ENCODE measurements around the gene ZNF446. TPM values are rescaled to one million over a fixed set of nuclear protein-coding genes. Genes with fewer than 3 reads are reported as not detected.

ZNF446 gene
- total RNA-seq, 4 donors from 2014 or later, result 18.4 to 31.6 (median 26.2) TPM

DNA sequence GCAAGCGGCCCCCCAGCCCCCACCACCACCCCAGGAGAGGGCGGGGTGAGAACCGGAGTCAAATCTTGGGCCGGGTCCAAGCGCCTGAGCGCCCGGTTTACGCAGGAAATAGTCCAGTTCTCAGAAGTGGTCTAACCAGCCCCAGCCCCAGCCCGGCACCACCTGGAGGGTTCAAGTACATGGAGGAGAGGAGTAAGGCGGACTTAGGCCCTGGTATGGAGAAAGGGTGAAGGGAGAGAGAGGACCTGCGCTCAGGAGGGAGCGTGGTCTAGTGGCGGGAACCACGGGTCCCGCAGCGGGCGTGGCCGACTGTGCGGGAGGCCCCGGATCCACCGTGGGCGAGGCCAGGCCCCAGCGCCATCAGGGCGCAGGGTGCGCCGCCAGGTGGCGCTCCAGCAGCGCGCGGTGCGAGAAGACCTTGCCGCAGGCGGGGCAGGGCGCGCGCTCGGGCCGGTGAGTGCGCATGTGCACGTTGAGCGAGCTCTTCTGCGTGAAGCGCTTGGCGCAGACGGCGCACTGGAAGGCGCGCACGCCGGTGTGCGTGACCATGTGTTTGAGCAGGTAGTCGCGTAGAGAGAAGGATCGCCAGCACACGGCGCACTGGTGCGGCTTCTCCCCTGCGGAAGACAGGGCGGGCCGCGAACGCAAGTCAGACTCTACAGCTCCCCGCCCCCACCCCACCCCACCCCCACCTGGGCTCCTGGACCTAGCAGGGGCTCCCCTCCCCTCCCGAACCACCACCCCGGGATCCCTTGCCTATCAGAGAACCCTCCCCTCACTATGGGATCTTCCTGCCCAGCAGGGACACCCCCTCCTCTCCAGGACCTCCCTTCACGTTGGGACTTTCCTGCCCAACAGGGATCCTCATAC lies 37.8 kb downstream of the ZNF446 start:
- Histone ChIP-seq H3K4me3 (peak overlapping the region; percentile 17 to 50 (median 36)), H3K9me3 (no peaks in the 10 kb centered on the region), H3K36me3 (peaks cover 0 to 42% (median 12%) of the 10 kb centered on the region in 3 donors), H3K27me3 (no peaks in the 10 kb centered on the region), H3K27ac (peak overlapping the region; percentile 8 to 74 (median 68)), H3K4me1 (peaks cover 3 to 56% (median 18%) of the 10 kb centered on the region in 4 donors)
- TF ChIP-seq POLR2A (IDR thresholded peaks at IDR 0.05) (no peak), EP300 (IDR thresholded peaks at IDR 0.05) (no peak)
- TF ChIP-seq, protein P1, sequence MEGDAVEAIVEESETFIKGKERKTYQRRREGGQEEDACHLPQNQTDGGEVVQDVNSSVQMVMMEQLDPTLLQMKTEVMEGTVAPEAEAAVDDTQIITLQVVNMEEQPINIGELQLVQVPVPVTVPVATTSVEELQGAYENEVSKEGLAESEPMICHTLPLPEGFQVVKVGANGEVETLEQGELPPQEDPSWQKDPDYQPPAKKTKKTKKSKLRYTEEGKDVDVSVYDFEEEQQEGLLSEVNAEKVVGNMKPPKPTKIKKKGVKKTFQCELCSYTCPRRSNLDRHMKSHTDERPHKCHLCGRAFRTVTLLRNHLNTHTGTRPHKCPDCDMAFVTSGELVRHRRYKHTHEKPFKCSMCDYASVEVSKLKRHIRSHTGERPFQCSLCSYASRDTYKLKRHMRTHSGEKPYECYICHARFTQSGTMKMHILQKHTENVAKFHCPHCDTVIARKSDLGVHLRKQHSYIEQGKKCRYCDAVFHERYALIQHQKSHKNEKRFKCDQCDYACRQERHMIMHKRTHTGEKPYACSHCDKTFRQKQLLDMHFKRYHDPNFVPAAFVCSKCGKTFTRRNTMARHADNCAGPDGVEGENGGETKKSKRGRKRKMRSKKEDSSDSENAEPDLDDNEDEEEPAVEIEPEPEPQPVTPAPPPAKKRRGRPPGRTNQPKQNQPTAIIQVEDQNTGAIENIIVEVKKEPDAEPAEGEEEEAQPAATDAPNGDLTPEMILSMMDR (IDR thresholded peaks at IDR 0.05), result peak; percentile 81 to 96 (median 91)
- peak; percentile 54 to 64 for DNase-seq (ENCODE audit: low spot score in 2 of 2)
- WGBS, 2 donors, result 20 to 24% methylated on average over 62 to 65 of the region's 66 CpGs

DNA sequence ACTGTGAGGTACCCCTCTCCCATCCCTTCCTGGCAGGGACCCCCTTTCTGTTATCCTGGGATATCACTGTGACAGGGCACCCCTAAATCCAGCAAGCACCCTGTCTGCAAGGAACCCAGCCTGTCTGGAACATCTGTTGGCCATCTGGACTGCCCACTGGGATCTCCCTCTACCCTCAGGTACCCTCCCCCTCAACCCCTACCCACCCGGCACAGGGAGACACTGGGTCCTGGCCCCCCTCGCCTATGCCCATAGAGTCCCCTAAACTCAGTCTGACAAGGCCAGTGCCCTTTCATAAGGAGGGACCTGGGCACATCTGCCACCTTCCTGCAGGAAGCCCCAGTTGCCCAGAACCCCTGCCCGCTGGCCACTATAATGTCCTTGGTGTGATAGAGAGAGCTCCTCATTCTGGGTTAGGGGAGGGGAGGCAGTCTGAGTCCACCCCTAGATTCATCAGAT lies 38.4 kb downstream of the ZNF446 start:
- Histone ChIP-seq H3K27me3 (no peaks in the 10 kb centered on the region), H3K4me1 (peaks cover 3 to 56% (median 18%) of the 10 kb centered on the region in 4 donors), H3K9me3 (no peaks in the 10 kb centered on the region), H3K27ac (peak overlapping the region in 2 of 4 donors; percentile 74), H3K36me3 (peaks cover 0 to 42% (median 12%) of the 10 kb centered on the region in 3 donors), H3K4me3 (peak overlapping the region; percentile 17 to 50 (median 36))
- DNase-seq (ENCODE audit: low spot score in 2 of 2), result no peak
- 73 to 90% methylated on average over 1 to 3 of the region's 3 CpGs for WGBS, 2 donors
- no peak for TF ChIP-seq EP300 (IDR thresholded peaks at IDR 0.05)
- TF ChIP-seq, protein P1 (IDR thresholded peaks at IDR 0.05), result no peak
- TF ChIP-seq POLR2A (IDR thresholded peaks at IDR 0.05), result no peak

DNA sequence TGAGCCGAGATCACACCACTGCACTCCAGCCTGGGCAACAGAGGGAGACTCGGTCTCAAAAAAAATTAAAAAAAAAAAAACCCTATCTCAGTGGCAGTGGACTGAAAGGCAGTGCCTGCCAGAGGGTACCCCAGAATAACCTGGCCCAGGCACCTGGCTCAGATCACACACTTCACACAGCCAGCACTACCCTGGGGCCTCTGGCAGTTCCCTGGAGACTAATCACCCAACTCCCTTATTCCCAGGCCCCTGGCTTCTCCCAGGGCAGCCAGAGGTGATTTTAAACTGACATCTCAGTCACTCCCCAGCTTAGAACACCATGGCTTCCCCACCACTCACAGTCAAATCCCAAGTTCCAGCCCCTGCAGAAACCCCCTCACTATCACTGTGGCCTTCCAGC lies 39.1 kb downstream of the ZNF446 start:
- DNase-seq (ENCODE audit: low spot score in 2 of 2), result no peak
- TF ChIP-seq, protein P1 (IDR thresholded peaks at IDR 0.05), result no peak
- no peak for TF ChIP-seq EP300 (IDR thresholded peaks at IDR 0.05)
- no peak for TF ChIP-seq POLR2A (IDR thresholded peaks at IDR 0.05)
- H3K4me3 ChIP-seq, result no peak overlapping the region
- H3K27ac ChIP-seq, result no peak overlapping the region
- WGBS, 2 donors, result 89 to 95% methylated on average over 2 of the region's 2 CpGs
- H3K9me3 ChIP-seq, result no peaks in the 10 kb centered on the region
- H3K36me3 ChIP-seq, result peaks cover 0 to 42% (median 12%) of the 10 kb centered on the region in 3 donors
- H3K4me1 ChIP-seq, result peaks cover 3 to 58% (median 19%) of the 10 kb centered on the region in 4 donors
- no peaks in the 10 kb centered on the region for H3K27me3 ChIP-seq

DNA sequence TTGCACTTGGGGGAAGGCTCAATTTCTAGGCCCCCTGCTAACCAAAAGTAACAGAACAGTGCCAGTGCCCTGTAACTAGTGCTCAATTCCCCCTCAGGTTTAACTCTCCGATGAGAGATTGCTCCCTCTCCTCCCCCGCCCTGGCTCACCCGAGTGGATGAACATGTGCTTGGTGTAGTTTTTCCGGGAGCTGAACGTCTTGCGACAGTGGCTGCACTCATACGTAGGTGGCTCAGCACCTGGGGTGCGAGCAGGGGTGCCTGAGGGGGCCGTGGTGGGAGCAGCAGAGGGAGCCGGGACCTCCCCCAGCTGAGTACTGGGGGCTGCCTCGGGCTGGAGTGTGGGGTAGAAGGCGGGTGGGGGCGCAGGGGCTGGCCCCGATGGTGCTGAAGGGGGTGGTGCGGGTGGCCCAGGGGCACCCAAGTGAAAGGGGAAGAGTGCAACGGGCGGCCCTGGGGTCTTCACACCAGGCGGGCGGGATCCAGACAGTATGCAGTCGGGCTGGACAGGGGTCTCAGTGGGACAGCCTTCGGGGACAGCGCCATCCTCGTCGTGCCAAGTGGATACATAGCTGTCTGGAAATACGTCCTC lies 40.2 kb downstream of the ZNF446 start:
- no peak overlapping the region for H3K4me3 ChIP-seq
- H3K36me3 ChIP-seq, result peaks cover 0 to 37% (median 12%) of the 10 kb centered on the region in 3 donors
- H3K27ac ChIP-seq, result no peak overlapping the region
- TF ChIP-seq POLR2A (IDR thresholded peaks at IDR 0.05), result no peak
- TF ChIP-seq, protein P1 (IDR thresholded peaks at IDR 0.05), result no peak
- no peak for TF ChIP-seq EP300 (IDR thresholded peaks at IDR 0.05)
- no peak for DNase-seq (ENCODE audit: low spot score in 2 of 2)
- 87 to 89% methylated on average over 25 of the region's 25 CpGs for WGBS, 2 donors
- H3K27me3 ChIP-seq, result no peaks in the 10 kb centered on the region
- H3K9me3 ChIP-seq, result no peaks in the 10 kb centered on the region
- peaks cover 3 to 64% (median 23%) of the 10 kb centered on the region in 4 donors for H3K4me1 ChIP-seq

All from tibial nerve (tissue), 4 donors.